HG02588 (cell line): ENCODE measurements around the gene DSCAM.

ENCODE experiments used
- ATAC-seq: cut with Tn5 transposase; IDR thresholded peaks from one replicate; pipeline ENCODE4 v1.9.1; 2021; ENCODE audit warnings: mild to moderate bottlenecking, moderate library complexity; ENCODE audit not compliant: unreplicated experiment

Gene DSCAM

GRCh38 chr21:39966786-39967185 lies 880.2 kb downstream of the DSCAM start:
- no peak for ATAC-seq

GRCh38 chr21:39965026-39965425 lies 881.9 kb downstream of the DSCAM start:
- no peak for ATAC-seq

- no peak for ATAC-seq
Measured at GRCh38 chr21:39961251-39961650, 885.7 kb downstream of the DSCAM start.
